H1 (cell line): ENCODE measurements around the gene PTPRG. TPM values are rescaled to one million over a fixed set of nuclear protein-coding genes. Genes with fewer than 3 reads are reported as not detected.

Source experiments
- ASH2L ChIP-seq: fragments of 200-600, 300-600 bp; sonication (generic); IDR thresholded peaks from one replicate; pipeline ENCODE4 v1.7.1; 2017; ENCODE audit warnings: low read length
- CEBPB ChIP-seq: IDR thresholded peaks from 2 replicates; pipeline ENCODE4 v1.6.1; 2012; ENCODE audit warnings: low read depth, low read length
- EGR1 ChIP-seq: IDR thresholded peaks from 2 replicates; pipeline ENCODE4 v1.6.1; 2011; ENCODE audit warnings: low read depth, low read length, borderline replicate concordance
- NANOG ChIP-seq: IDR thresholded peaks from 2 replicates; pipeline ENCODE4 v1.6.1; 2011; ENCODE audit warnings: low read length, low read depth, mild to moderate bottlenecking, inconsistent platforms; ENCODE audit not compliant: insufficient read depth, poor library complexity, severe bottlenecking
- POU5F1 ChIP-seq: IDR thresholded peaks from 2 replicates; pipeline ENCODE4 v1.6.1; 2011; ENCODE audit warnings: low read depth, mild to moderate bottlenecking, low read length, moderate library complexity
- SIX5 ChIP-seq: IDR thresholded peaks from 2 replicates; pipeline ENCODE4 v1.6.1; 2011; ENCODE audit warnings: mild to moderate bottlenecking, low read depth, low read length
- polyA plus RNA-seq, 7 experiments: library from polyadenylated mRNA; depleted of rRNA in 3 of 7; stranded (reverse) in 5 of 7; unstranded in 2 of 7; fragments of >200 nt in 5 of 7; fragments of 200-250 nt in 2 of 7; gene quantifications; 1 replicate in 5 of 7; 2 replicates in 1 of 7; 4 replicates in 1 of 7; pipeline versions ENCODE4 v1.2.1 to v1.2.3, GENCODE V29; 2011 to 2013; ENCODE audit warnings: missing spikeins in 2 of 7, mixed read lengths in 2 of 7
- total RNA-seq: library from RNA; stranded (reverse); fragmentation: NEBNext Ultra II Directional; extraction: Animal tissue kit (Norgen Biotek cat#: 25700); gene quantifications from 2 replicates; pipeline ENCODE4 v1.2.1, GENCODE V29; 2021

PTPRG gene
- total and polyA plus RNA-seq, 2 of the 8 experiments (the other 6 are each of a cell fraction or from before 2014, with no cell fraction given), result 23.3 to 96.2 TPM

GRCh38 chr3:61569856-61570580, 8.6 kb downstream of the PTPRG start (continued):
- TF ChIP-seq SIX5 (no peak), CEBPB (no peak), EGR1 (no peak), NANOG (no peak), POU5F1 (no peak), ASH2L (no peak)
